IPS-NIHi7 (cell line): Measurements from ENCODE around the gene SRRM3.
"Not testable (repeated sequence)": the region's sequence is repeated elsewhere in the genome, so short reads cannot be mapped to it uniquely, and the experiment has no call there.

Experiments used
- DNase-seq: peaks from one replicate; pipeline ENCODE4 v3.0.0; 2012; ENCODE audit warnings: mixed read lengths; ENCODE audit errors: extremely low spot score

Gene SRRM3

GRCh38 chr7:76226878-76227423 is 25.3 kb downstream of the SRRM3 start:
- not testable (repeated sequence) for DNase-seq

DNA sequence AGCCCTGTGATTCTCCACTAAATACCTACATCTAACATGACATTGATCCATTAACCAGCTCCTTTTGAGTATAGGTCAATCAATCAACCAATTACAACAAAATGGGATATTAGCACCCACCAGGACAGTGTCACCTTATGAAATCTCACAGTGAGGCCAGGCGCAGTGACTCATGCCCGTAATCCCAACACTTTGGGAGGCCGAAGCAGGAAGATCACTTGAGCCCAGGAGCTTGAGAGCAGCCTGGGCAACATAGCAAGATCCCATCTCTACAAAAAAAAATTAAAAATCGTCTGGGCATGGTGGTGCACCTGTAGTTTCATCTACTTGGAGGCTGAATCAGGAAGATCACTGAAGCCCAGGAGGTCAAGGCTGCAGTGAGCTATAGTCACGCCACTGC is 28.5 kb downstream of the SRRM3 start:
- no peak for DNase-seq

GRCh38 chr7:76231071-76231470 is 29.4 kb downstream of the SRRM3 start:
- no peak for DNase-seq

- DNase-seq: no peak
Observed at GRCh38 chr7:76231583-76231982, 29.9 kb downstream of the SRRM3 start.

DNA sequence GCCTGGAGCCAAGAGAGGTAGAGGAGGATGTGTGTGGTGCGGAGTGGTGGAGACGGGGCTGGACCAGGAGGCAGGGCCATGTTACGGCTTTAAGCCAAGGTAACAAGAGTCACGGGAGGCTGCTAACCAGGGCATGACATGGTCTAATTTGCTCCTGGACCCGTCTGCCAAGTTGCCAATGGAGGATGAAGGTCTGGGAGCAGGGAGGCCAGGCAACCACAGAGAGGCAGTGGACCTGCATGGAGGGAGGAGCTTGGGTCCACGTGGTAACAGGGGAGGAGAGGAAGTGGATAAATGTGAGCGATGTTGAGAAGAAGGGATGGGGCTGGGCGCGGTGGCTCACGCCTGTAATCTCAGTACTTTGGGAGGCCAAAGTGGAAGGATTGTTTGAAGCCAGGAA is 31.0 kb downstream of the SRRM3 start:
- DNase-seq: no peak

DNA sequence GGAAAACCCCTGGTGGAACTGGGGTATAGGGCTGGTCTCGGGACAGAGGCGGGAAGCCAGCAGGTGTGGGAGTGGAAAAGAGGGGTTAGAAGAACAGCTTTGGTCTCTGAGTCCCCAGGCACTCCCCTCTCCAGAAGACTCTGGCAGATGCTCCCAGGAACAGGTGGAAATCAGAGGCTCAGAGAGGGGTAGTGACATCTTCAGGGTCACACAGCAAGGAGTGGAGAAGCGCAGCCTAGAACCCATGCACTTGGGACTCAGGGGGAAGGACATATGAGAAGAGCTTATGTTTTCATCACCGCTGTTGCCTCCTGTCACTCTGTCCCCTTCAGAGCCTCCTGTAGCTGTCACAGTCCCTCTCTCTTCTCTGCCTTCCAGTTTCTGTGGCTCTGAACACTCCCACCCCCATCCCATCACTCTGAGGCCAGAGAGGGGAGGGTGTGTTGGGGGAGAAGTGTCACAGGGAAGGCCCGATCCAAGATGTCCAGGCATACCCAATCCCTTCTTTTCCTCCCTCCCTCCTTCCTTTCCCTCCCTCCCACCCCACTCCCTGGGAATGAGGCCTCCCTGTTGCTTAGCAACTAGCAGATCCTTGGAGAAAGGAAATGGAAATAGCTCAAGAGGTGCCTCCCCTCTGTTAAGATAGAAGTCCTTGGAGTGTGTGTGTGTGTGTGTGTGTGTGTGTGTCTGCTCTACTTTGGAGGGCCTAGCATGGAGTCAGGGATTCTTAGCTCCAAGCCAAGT is 32.0 kb downstream of the SRRM3 start:
- peak; percentile 76 for DNase-seq

GRCh38 chr7:76234282-76234584 is 32.5 kb downstream of the SRRM3 start:
- DNase-seq: no peak

- peak; percentile 95 for DNase-seq
Observed at GRCh38 chr7:76234931-76235441, 33.3 kb downstream of the SRRM3 start.

DNA sequence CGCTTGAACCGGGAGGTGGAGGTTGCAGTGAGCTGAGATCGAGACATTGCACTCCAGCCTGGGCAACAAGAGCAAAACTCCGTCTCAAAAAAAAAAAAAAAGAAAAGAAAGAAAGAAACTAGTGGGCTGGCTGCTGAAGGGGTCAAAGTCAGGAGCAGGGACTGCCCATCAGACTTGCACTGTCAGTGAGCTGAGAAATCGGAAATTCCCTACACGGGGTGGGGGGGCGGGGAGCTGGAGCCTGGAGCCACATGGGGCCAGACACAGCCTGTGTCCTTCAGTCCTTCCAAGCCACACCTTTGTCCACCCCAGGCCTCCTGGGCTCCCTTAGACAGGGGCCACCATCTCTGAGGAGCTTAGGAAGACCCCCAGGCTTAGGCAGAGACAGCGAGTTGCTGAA is 34.5 kb downstream of the SRRM3 start:
- no peak for DNase-seq

DNA sequence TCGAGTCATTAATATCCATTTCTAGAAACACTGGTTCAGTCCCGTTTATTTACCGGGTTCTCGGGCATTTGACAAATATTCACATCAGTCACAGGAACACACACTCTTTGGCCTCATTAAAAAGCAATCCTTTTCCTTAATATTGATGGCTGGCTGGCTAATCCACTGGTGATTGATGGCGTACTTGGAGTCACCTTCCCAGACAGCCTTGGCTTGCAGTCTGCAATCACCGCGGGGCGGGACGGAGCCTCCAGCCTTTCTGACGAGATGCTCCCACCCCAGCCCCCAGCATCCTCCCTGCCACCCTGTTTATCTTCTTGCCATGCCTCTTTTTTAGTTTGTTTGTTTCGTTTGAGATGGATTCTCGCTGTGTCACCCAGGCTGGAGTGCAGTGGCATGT is 36.6 kb downstream of the SRRM3 start:
- no peak for DNase-seq

- no peak for DNase-seq
Observed at GRCh38 chr7:76241141-76241540, 39.4 kb downstream of the SRRM3 start.

DNA sequence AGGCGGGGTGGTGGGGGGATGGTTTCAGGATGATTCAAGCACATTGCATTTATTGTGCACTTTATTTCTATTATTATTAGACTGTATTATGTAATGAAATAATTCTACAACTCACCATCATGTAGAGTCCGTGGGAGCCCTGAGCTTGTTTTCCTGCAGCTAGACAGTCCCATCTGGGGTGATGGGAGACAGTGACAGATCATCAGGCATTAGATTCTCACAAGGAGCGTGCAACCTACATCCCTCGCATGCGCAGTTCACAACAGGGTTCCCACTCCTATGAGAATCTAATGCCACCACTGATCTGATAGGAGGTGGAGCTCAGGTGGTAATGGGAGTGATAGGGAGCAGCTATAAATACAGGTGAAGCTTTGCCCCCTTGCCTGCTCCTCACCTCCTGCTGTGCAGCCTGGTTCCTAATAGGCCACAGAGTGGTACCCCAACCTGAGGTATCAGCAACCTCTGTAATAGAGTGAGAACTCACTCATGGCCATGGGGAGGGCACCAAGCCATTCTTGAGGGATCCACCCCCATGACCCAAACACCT is 40.9 kb downstream of the SRRM3 start:
- not testable (repeated sequence) for DNase-seq

GRCh38 chr7:76244781-76245391 is 43.2 kb downstream of the SRRM3 start:
- no peak for DNase-seq

- DNase-seq: no peak
Observed at GRCh38 chr7:76246804-76247389, 45.2 kb downstream of the SRRM3 start.

DNA sequence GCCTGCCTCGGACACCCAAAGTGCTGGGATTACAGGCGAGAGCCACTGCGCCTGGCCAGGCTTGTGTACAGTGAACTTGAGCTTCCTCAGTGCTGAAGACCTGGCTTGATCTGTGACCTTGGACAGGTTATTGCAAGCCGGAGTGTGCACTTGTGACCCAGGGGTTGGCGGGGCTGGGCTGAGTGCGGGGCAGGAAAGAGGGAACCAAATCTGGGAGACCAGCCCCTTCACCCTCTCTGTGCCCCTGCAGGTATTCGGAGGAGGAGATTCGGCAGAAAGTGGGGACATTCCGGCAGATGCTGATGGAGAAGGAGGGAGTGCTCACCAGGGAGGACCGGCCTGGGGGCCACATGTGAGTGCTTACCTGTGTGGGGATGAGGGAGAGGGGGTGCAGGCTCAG is 46.2 kb downstream of the SRRM3 start:
- no peak for DNase-seq

DNA sequence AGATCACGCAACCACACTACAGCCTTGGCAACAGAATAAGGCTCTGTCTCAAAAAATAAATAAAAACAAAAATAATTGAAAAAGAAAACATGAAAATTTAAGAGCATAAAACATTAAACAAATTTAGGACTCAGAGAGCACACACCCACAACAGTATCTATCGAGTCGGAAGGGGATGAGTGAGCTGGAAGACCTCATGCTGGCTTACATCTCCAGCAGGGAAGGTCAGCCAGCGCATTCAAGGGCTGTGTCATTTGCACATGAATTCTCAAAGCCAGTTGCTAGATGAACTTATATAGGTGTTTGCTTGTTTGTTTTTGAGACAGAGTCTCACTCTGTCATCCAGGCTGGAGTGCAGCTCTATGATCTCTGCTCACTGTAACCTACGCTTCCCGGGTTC is 50.3 kb downstream of the SRRM3 start:
- DNase-seq: no peak

DNA sequence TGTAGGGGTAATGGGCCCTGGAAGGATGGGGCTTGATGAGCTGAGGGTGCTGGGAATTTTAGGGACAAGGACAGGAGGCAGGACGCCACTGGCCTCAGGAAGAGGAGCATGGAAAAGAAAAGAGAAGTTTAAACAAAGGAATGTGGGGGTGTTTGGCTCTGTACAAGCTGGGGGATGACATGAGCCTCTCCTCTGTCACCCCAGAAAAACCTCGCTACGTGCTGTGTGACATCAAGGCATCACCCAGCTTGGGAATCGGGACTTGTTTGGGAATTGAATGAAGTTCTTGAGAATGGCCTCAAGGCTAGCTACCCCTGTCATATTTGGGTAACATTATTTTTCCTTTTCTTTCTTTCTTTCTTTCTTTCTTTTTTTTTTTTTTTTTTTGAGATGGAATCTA is 53.1 kb downstream of the SRRM3 start:
- no peak for DNase-seq

DNA sequence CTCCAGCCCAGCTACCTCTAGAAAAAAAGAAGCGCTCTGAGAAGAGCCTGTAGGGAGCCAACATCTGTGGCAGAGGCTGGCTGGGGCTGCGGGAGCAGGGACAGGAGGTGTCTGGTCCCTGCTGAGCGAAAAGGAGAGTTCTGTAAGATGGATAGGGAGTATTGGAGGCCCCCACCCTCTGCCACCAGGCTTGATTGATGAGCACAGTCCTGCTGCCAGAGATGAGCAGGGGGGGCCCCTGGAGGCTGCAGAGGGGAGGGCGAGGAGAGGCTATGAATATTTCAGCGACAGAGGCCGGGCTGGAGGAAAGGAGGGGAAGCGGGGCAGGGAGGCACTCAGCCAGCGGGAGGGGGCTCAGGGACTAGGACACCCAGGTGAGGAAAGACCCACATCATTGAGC is 56.3 kb downstream of the SRRM3 start:
- DNase-seq: no peak

- no peak for DNase-seq
Observed at GRCh38 chr7:76259124-76260093, 57.7 kb downstream of the SRRM3 start.

GRCh38 chr7:76260171-76260703 is 58.5 kb downstream of the SRRM3 start:
- DNase-seq: peak; percentile 93

DNA sequence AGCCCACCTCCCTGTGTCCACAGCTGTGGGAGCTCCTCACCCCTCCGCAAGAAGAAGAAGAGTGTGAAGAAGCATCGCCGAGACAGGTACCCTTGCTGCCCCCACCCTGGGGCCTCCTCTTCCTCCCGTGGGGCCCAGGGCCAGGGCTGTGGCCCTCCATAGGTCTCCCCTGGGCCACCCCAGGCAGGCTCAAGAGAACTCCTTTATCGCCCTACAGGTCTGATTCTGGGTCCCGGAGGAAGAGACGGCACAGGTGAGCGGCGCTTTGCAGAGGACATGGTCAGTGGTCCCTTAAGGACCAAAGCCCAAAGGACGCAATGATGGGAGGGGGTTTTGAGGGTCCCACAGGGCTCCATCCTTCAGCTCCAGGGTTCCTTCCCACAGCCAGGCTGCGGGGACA is 59.6 kb downstream of the SRRM3 start:
- DNase-seq: no peak
